ENCODE data around the gene POU2AF1.

The POU2AF1 gene

DNA sequence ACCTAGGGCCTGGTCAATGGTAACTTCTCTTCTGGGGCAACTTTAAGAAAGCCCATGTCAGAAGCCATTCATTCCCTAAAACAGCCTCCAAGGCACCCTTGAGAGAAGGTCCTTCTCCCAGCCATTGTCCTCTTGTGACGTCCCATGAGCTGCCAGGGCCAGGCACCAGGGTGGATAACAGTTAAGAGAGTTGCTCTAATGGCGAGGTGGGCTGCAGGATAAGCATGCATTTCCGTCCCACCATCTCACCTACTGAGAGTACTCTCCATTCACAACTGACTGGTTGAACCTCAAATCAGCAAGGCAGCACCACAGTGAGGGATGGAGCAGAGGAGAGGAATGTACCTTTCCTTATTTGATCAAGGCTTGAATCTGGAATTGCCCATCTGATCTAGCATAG is 14.6 kb downstream of the POU2AF1 start:
- Histone ChIP-seq H3K27ac (no peak overlapping the region), H3K4me3 (no peak overlapping the region), H3K9ac (ENCODE audit: insufficient read length) (no peak overlapping the region), H3K36me3 (ENCODE audit: insufficient read depth, low read length) (no peaks in the 10 kb centered on the region), H3K9me3 (ENCODE audit: low read depth, low read length) (no peaks in the 10 kb centered on the region)
- TF ChIP-seq FOXP2 (optimal IDR thresholded peaks at IDR 0.05; ENCODE audit: control extremely low read depth, extremely low read length, insufficient read depth) (no peak), EZH2 (IDR thresholded peaks at IDR 0.05) (no peak), POLR2AphosphoS5 (IDR thresholded peaks at IDR 0.05; ENCODE audit: borderline replicate concordance, low read depth, low read length) (no peak)
- no peak for DNase-seq (ENCODE audit: low read depth, low spot score)

DNA sequence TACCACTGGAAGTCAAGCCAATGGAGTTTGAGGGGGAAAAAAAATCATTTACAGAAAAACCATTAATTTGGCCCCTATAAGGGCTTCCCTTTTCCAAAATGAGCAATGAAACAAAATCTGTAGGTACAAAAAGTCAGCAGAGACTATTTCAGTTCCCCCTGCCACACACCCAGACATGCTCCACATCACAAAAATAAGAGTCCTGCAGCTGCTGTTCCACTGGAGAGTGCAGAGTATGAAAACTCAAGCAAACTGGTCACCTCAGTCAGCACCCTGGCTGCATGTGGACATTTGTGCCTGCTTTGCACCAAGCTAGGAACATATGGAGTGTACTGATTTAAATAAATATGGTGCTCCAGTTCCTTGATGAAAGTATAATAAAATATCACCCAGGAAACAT is 15.1 kb downstream of the POU2AF1 start:
- DNase-seq (ENCODE audit: low read depth, low spot score): no peak
- Histone ChIP-seq H3K36me3 (ENCODE audit: insufficient read depth, low read length) (no peaks in the 10 kb centered on the region), H3K4me3 (no peak overlapping the region), H3K9me3 (ENCODE audit: low read depth, low read length) (no peaks in the 10 kb centered on the region), H3K9ac (ENCODE audit: insufficient read length) (no peak overlapping the region), H3K27ac (no peak overlapping the region)
- no peak for TF ChIP-seq POLR2AphosphoS5 (IDR thresholded peaks at IDR 0.05; ENCODE audit: borderline replicate concordance, low read depth, low read length)
- no peak for TF ChIP-seq FOXP2 (optimal IDR thresholded peaks at IDR 0.05; ENCODE audit: control extremely low read depth, extremely low read length, insufficient read depth)
- no peak for TF ChIP-seq EZH2 (IDR thresholded peaks at IDR 0.05)

DNA sequence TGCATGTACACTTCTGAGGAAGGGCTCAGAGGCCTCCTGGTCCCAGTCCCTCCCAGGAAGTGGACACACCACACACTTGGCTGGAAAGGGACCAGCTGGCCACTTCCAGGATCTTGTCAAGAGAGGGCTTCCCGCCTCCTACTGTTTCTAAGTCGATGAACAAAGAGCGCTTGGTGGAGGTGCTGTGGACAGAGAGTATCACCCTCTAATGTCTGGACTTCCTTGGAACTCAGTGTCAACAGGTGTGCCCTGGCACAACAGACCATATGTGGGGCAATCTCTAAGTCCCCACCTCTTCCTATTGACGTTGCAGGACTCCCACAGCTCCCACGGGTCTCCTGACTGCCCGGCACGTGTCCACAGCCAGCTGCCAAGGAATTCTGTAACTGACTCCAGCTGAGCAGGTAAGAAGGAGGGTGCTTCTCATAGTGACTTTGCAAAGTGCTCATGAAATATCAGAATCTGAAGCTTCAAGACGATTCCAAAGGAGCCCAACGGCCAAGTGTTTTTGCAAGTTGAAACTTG is 16.1 kb downstream of the POU2AF1 start:
- no peak for DNase-seq (ENCODE audit: low read depth, low spot score)
- Histone ChIP-seq H3K27ac (no peak overlapping the region), H3K4me3 (no peak overlapping the region), H3K9me3 (ENCODE audit: low read depth, low read length) (no peaks in the 10 kb centered on the region), H3K36me3 (ENCODE audit: insufficient read depth, low read length) (no peaks in the 10 kb centered on the region), H3K9ac (ENCODE audit: insufficient read length) (no peak overlapping the region)
- no peak for TF ChIP-seq POLR2AphosphoS5 (IDR thresholded peaks at IDR 0.05; ENCODE audit: borderline replicate concordance, low read depth, low read length)
- no peak for TF ChIP-seq EZH2 (IDR thresholded peaks at IDR 0.05)
- TF ChIP-seq FOXP2 (optimal IDR thresholded peaks at IDR 0.05; ENCODE audit: control extremely low read depth, extremely low read length, insufficient read depth): no peak

DNA sequence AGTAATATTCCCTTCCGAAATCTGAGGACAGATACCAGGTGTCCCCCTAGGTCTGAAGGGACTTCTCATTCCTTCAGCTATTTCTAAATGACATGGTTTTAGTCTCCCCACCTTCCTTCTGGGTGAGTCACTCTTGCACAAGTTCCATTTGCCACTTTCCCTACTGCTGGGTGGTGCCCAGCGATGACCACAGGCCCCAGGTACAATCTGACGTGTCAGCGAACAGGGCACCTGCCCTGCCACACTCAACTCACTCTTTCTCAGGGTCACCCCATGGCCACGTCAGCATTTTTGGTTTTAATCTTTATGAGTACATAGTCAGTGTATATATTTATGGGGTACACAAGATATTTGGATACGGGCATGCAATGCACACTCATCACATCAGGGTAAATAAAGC is 17.2 kb downstream of the POU2AF1 start:
- DNase-seq (ENCODE audit: low read depth, low spot score): no peak
- Histone ChIP-seq H3K27ac (no peak overlapping the region), H3K9ac (ENCODE audit: insufficient read length) (no peak overlapping the region), H3K4me3 (no peak overlapping the region), H3K9me3 (ENCODE audit: low read depth, low read length) (no peaks in the 10 kb centered on the region), H3K36me3 (ENCODE audit: insufficient read depth, low read length) (no peaks in the 10 kb centered on the region)
- no peak for TF ChIP-seq POLR2AphosphoS5 (IDR thresholded peaks at IDR 0.05; ENCODE audit: borderline replicate concordance, low read depth, low read length)
- TF ChIP-seq FOXP2 (optimal IDR thresholded peaks at IDR 0.05; ENCODE audit: control extremely low read depth, extremely low read length, insufficient read depth): no peak
- TF ChIP-seq EZH2 (IDR thresholded peaks at IDR 0.05): no peak

DNA sequence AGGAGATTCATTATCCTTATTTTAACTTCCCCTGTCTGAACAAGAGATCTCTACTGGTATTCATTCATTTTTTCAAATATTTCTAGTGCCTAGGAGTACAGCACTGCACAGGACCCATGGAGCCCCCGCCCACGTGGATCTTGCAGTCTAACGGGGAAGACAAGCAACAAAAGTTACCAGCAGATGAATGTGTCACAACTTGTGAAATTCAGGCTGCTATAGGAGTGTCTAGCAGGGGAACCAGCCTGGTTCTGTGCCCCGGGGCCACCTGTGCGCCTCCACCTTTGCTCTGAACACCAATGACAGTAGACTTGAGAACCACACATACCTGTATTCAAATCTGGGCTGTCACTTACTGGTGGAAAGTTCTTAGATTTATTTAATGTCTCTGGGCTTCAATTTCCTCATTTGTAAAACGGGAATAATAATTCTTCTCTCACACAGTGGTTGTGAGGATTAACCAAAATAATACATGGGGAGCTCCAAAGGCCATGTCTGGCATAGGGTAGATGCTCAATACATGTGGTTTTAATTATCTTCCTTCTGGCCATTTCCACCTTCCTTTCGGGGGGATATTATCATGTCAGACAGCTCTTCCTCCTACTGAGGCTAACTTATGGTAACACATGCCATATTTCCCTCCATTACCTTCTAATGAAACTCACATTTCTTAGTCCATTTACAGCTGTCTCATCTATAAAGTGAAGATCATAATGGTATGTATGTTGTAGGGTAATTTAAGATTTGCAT is 17.8 kb downstream of the POU2AF1 start:
- H3K27ac ChIP-seq: no peak overlapping the region
- no peak overlapping the region for H3K4me3 ChIP-seq
- H3K36me3 ChIP-seq (ENCODE audit: insufficient read depth, low read length): no peaks in the 10 kb centered on the region
- H3K9ac ChIP-seq (ENCODE audit: insufficient read length): no peak overlapping the region
- no peaks in the 10 kb centered on the region for H3K9me3 ChIP-seq (ENCODE audit: low read depth, low read length)
- TF ChIP-seq POLR2AphosphoS5 (IDR thresholded peaks at IDR 0.05; ENCODE audit: borderline replicate concordance, low read depth, low read length) (no peak), EZH2 (IDR thresholded peaks at IDR 0.05) (no peak)
- no peak for DNase-seq (ENCODE audit: low read depth, low spot score)

DNA sequence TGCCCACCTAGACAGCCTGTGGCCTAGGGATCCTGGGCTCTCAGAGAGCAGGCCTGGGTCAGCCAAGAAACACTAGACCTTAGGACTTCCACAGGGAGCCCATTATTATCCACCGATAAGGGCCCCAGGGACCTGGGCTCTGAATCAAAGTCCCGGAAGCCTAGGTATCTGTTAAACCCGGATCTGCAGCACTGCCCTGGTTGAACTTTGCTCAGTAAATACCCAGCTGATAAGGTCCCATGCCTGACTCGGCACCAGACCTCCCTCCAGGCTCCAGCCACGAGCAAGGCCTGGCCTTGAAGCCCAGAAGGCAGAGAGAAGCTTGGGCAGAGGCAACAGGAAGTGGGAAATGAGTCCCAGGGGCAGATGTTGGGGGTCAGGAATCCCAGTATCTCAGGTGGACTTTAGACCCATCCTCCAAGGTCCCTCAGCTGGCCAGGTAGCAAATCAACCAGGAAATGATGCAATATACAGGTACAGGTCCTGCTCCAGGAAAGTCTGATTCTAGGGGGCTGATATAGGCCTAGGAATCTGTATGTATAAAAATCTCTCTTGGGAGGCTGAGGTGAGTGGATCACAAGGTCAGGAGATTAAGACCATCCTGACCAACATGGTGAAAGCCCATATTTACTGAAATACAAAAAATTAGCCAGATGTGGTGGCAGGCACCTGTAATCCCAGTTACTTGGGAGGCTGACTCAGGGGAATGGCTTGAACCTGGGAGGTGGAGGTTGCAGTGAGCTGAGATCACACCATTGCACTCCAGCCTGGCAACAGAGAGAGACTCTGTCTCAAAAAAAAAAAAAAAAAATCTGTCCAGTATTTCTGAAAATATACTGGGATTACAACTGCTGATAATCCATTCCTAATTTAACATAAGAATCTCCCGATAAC is 18.7 kb downstream of the POU2AF1 start:
- Histone ChIP-seq H3K36me3 (ENCODE audit: insufficient read depth, low read length) (no peaks in the 10 kb centered on the region), H3K9ac (ENCODE audit: insufficient read length) (no peak overlapping the region), H3K4me3 (no peak overlapping the region), H3K27ac (no peak overlapping the region), H3K9me3 (ENCODE audit: low read depth, low read length) (no peaks in the 10 kb centered on the region)
- TF ChIP-seq FOXP2 (optimal IDR thresholded peaks at IDR 0.05; ENCODE audit: control extremely low read depth, extremely low read length, insufficient read depth) (no peak), EZH2 (IDR thresholded peaks at IDR 0.05) (no peak), POLR2AphosphoS5 (IDR thresholded peaks at IDR 0.05; ENCODE audit: borderline replicate concordance, low read depth, low read length) (no peak)
- no peak for DNase-seq (ENCODE audit: low read depth, low spot score)

DNA sequence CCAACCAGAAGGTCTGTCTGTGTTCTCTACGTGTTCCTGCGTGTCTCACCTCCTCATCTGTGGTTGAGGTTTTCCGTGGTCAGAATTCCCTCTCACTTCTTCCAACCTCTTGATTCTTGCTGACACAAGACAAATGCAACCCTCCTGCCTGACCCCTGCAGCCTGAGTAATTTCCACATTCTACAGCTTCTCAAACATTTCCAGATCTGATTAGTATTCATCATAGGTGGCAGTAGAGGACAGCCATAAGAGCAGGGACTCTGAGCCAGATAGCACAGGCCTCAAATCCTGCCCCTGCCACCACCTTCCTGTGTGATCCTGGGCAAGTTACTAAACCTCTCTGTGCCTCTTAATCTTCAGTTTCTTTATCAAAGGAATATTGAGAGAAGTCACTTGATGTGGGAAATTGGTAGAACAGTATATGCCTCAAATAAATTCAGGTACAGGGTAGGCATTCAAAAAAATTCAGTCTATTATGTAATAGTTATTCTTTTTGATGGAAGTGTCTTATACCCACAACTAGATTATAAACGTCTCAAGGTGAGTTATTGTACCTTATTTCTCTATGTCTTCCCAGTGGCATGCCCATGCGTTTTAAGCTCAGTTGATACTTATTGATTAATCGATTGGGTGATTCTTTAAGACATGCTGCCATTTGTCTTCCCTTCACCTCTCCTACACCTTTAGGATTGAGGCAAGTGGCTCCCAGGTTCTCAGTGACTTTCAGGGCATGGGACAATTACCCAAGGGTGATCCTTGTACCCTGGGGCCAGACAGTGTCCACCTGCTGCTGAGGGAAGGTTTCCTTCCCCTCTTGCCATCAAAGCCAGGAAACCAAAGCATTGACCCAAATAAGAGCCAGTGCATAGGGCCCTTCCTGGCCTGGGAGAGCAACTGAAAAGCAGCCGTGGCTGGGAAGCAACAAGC is 19.6 kb downstream of the POU2AF1 start:
- Histone ChIP-seq H3K9me3 (ENCODE audit: low read depth, low read length) (no peaks in the 10 kb centered on the region), H3K36me3 (ENCODE audit: insufficient read depth, low read length) (no peaks in the 10 kb centered on the region), H3K9ac (ENCODE audit: insufficient read length) (no peak overlapping the region), H3K4me3 (no peak overlapping the region), H3K27ac (no peak overlapping the region)
- TF ChIP-seq FOXP2 (optimal IDR thresholded peaks at IDR 0.05; ENCODE audit: control extremely low read depth, extremely low read length, insufficient read depth): no peak
- no peak for TF ChIP-seq EZH2 (IDR thresholded peaks at IDR 0.05)
- no peak for TF ChIP-seq POLR2AphosphoS5 (IDR thresholded peaks at IDR 0.05; ENCODE audit: borderline replicate concordance, low read depth, low read length)
- no peak for DNase-seq (ENCODE audit: low read depth, low spot score)
